ENCODE data around the gene PGLYRP2.
"Not testable (repeated sequence)": the region's sequence is repeated elsewhere in the genome, so short reads cannot be mapped to it uniquely, and the experiment has no call there.

PGLYRP2 gene

DNA sequence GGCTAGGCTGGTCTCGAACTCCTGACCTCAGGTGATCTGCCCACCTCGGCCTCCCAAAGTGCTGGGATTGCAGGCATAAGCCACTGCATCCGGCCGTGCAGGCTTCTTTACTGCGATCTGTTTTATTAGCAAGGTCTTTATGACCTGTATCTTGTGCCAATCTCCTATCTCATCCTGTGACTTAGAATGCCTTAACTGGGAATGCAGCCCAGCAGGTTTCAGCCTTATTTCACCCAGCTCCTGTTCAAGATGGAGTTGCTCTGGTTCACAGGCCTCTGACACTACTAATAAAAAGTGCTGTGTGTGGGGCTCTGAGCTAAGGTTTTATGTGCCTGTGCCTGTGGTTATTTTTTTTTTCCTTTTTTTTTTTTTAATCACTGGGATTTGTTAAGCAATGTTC, 6.5 kb upstream of the PGLYRP2 start:
- DNase-seq: not testable (repeated sequence)

DNA sequence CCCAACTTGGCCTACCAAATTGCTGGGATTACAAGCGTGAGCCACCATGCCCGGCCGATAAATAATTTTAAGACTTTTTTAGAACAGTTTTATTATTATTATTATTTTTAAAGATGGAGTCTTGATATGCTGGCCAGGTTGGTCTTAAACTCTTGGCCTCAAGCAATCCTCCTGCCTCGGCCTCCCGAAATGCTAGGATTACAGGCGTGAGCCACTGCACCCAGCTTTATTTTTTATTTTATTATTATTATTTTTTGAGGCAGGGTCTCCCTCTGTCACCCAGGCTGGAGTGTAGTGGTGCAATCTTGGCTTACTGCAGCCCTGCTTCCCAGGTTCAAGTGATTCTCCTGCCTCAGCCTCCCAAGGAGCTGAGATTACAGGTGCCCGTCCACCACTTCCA, 1.7 kb upstream of the PGLYRP2 start:
- DNase-seq: not testable (repeated sequence)

DNA sequence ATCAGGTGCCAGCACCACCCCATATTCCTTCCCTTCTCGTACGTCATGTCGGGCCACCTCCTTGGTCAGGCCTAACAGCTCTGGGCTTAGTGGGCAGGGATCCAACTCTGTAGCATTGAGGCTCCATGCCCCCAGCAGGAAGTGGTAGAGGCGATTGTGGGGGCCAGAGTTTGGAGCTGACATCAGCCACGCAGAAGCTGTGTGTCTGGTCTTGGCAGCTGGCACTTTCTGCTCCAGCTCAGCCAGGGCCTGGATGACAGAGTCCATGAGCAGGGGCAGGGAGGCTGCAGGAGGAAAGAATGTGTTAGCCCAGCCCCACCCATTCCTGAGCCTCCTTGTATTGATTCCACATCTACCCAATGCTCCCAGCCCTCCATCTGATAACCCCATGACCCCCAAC, 3.0 kb downstream of the PGLYRP2 start:
- no peak for DNase-seq

DNA sequence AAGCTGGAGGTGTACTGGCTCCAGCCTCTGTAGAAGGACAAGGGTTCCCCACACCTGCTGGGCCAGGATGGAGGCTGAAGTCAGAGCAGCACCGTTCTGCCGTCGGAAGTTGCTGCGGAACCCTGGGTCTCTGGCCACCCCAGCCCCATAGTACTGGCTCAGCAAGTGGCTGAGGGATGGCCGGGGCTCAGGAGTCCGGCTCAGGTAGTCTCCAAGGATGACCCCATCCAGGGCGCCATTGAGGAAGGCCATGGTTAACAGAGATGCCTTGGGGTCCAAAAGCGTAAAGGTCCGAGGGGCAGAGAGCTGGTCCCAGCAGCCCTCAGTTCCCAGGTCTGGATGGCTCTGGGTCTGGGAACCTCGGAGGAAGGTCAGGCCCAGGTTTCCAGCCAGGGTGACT, 3.7 kb downstream of the PGLYRP2 start:
- no peak for DNase-seq

DNA sequence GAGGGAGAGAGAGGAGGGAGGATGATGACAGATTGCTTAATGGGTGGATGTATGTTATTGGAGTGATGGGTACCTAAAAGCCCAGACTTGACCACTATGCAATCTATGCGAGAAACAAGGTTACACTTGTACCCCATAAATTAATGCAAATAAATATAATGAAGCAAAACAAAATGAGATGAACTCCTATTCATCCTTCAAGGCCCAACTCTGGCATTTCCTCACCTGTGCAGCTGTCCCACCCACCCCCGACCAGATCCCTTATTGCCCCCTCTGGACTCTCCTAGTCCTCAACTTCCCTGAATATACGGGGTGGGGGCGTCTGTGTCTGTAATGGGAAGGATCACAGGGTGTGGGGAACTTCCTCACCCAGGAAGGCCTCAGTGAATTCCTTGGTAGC, 4.1 kb downstream of the PGLYRP2 start:
- no peak for DNase-seq

DNA sequence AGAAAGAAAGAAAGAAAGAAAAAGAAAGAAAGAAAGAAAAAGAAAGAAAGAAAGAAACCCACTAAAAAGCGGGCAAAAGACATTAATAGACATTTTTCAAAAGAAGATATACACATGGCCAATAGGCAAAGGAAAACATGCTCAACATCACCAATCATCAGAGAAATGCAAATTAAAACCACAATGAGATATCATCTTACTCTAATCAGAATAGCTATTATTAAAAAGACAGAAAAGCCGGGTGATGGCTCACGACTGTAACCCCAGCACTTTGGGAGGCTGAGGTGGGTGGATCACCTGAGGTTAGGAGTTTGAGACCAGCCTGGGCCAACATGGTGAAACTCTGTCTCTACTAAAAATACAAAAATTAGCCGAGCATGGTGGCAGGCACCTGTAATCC, 5.5 kb downstream of the PGLYRP2 start:
- not testable (repeated sequence) for DNase-seq

DNA sequence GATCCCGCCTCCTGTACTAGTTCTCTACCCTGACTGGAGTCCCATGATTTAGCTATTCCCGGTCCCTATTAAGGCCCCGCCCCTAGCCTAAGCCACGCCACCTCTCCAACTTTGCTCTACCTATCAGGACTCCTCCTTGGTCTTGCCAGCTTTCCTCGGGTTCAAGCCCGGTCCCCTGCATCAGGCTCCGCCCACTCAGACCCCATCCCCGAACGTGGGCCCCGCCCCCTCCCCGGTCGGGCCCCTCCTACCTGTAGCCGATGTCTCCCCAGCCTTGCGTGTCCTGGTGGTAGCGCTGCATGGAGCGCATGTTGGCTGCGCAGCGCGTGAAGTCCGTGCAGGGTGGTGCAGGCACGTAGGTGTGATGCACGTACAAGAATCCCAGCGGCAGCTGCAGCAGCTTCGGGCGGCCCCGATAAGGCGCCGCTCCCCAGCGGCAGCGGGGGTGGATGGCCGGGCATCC, 7.6 kb downstream of the PGLYRP2 start:
- DNase-seq: no peak

DNA sequence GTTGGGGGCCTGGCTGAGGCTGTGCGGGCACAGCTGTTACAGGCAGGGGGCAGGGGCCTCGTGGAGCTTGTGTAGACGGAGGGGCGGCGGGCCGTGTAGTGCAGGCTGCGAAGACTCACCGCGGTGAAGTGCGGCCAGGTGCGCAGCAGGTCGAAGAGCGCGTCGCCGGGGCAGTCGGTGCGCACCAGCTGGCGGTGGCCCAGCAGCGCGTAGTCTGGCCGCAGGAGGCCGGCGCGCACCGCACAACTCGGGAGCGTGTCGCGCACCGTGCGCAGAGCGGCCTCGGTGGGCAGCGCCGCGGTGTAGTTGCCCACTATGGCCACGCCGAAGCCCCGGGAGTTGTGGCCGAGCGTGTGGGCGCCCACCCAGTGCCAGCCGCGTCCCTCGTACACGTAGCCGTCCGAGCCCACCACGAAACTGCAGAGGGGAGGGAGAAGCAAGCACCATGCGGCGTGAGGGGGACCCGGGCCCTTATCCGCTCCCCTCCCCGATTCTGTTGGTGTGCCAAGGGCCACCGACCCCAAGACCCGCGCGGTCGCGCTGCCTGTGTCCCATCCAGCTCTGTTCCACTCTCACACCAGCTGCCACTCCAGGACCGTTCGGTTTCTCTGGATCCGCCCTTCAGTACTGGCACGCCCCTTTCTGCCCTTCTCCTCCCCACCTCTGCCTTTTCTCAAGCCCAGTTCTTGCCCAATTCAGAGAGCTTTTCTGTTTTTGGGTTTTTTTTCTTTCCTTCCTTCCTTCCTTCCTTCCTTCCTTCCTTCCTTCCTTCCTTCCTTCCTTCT, 9.6 kb downstream of the PGLYRP2 start:
- DNase-seq: peak in 1 of 2 donors; percentile 37

DNA sequence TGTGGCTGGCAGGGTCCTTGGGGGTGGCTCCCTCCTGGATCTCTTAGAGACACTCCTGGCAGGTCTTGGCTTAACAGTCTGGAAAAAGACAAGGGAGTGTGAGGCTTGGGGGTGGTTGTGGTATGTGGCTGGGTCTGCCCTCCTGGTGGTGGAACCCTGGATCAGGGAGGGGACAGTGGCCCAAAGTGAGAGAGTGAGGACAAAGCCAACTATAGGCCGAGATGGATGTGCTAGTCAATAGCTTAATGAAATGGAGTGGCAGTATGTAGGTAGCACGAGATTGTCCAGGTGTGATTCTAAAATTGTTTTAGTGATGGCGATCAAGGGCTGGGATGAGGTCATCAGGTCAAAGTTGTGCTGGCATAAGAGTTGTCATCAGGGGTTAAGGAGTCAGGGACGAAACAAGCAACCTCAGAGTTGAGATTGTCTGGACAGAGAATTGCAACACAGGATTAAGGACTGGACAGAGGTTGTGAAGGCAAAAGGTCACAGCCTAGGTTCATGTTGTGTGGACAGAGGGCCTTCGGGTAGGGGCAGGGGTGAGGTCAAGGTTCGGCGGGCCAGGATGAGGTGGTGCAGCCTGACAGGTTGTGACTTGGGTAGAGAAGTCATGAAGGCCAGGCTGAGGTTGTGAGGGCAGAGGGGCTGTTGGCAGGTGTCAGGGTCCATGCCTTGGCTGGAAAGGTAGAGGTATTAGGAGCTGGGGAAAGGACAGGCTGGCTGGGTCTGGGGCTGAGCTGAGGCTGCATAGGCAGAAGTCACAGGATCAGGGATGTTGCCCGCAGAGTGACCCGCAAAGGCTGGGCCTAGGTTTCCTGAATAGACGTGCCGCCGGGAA, 10.4 kb downstream of the PGLYRP2 start:
- no peak for DNase-seq

DNA sequence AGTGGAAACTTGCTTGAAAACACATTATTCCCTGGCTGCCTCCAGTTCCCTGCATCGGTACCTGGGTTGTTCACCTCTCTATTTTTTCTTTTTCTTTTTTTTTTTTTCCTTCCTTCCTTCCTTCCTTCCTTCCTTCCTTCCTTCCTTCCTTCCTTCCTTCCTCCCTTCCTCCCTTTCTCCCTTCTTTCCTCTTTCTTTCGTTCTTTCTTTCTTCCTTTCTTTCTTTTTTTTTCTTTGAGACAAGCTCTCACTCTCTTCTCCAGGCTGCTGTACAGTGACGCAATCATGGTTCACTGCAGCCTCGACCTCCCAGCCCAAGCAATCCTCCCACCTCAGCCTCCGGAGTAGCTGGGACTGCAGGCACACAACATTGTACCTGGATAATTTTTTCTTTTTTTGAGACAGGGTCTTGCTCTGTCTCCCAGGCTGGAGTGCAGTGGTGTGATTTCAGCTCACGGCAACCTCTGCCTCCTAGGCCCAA, 11.5 kb downstream of the PGLYRP2 start:
- DNase-seq: no peak

DNA sequence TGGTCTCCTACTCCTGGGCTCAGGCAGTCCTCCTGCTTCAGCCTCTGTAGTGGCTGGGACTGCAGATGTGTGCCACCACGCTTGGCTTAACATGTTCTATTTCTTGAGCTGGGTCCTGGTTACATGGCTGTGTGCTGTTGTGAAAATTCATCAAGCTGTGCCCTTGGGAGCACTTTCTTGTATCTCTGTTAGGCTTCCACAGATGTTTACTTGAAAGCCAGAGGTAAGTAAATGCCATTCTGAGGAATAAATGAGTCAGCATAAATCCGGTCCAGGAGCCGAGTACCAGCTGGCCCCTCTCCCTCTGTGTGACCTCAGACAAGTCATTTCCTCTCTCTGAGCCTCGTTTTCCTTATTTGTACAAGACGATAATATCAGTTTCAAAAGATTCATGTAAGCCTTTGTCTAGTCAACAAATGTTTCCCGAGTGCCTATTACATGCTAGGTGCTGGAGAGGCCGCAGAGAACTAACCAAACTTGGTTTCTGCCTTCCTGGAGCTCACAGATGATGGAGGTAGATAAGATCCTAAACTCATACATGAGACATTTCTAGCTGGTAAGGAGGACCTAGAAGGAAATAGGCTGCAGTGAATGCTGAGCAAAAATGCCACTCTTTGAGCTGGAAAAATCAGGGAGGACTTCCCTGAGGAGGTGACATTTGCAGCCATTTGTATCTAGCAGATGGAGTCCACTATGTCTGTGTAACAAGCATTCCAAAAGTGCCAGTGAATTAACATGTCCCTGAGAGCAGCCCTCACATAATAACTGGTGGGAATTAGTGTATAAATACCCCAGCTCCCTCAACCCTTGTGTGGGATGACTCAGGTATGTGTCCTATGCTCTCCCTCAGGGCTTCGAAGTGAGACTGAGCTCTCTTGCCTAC, 12.2 kb downstream of the PGLYRP2 start:
- DNase-seq: peak; percentile 52 to 72

DNA sequence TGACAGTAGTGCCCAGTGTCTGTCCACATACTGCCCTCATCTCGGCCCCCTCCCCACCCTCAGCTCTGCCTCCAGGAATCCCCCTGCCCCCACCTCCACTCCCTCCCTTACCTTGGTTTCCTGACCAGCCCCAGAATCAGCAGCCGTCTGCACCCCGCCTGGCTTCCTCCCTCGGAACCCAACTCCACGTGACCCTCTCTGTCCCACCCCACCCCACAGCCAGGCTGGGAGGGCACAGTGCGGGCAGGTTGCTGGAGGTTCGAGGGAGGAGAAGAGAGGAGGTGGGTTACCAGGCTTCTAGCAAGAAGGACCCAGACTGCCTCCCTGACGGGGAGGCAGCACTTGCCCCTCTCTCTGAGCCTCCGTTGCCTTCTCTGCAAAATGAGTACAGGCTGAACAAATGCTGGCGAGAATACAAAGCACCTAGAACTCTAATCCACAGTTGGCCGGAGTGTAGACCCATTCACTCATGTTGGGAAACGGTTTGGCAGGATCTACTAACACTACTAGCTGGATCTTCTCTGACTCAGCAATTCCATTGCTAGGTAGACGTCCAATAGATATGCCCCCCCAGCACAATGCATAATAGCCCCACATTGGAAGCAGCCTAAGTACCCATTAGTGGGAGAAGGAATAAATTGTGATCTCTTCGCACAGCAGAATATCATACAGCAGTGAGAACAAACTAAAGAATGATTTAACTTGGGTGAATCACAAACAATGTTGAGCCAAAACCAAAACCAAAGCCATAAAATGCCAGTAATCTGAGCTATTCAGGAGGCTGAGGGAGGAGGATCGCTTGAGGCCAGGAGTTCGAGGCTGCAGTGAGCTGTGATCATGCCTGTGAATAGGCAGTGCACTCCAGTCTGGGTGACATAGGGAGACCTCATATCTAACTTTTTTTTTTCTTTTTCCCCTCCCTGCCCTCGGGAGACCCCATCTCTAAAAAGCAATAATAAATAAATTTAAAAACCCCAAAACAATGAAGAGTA, 14.6 kb downstream of the PGLYRP2 start, which contains the start of gene RASAL3:
TSS of gene RASAL3 (minus strand) at position 151 of the 992 bp plus-strand sequence. CDS start 186 bp downstream, outside the sequence.
- DNase-seq: peak; percentile 64 to 73

DNA sequence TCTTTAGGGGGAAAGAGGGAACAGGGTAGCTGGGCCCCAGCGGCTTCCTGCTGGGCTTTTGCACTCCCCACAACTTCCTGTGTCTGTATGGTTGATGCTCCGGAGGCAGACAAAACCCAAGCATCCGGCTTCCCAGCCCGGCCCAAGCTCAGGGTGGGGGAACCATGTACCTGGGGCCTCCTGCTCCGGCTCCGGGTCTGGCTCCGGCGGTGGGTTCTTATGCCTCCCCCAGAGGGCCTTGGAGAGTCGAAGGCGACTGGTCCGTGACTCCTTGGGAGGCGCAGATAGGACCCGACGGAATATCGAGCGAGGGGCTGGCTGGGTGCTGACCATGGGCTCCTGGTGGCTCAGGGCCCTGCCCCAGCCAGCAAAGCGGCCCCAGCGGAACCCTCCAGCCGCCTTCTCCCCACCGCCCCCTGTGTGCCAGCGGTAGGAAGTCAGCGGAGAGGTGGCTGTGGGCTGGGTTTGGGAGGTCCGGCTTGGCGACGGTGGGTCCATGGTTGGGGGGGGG, 15.4 kb downstream of the PGLYRP2 start:
- peak; percentile 79 to 84 for DNase-seq

DNA sequence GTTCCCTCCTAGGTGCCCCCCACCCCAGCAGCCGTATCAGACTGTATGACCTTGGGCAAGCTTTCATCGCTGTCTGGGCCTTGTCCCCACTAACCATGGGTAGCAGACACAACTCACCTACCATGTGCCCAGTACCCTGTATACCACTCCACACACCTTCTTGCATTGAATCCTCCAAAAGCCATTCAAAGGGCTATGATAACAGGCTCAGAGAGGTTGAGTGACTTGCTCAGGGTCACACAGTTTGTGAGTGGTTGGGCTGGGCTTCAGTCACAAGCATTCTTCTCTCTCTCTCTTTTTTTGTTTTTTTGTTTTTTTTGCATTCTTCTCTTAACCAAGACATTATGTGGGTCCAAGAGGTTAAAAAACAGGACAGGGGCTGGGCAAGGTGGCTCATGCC, 17.6 kb downstream of the PGLYRP2 start:
- DNase-seq: no peak

DNA sequence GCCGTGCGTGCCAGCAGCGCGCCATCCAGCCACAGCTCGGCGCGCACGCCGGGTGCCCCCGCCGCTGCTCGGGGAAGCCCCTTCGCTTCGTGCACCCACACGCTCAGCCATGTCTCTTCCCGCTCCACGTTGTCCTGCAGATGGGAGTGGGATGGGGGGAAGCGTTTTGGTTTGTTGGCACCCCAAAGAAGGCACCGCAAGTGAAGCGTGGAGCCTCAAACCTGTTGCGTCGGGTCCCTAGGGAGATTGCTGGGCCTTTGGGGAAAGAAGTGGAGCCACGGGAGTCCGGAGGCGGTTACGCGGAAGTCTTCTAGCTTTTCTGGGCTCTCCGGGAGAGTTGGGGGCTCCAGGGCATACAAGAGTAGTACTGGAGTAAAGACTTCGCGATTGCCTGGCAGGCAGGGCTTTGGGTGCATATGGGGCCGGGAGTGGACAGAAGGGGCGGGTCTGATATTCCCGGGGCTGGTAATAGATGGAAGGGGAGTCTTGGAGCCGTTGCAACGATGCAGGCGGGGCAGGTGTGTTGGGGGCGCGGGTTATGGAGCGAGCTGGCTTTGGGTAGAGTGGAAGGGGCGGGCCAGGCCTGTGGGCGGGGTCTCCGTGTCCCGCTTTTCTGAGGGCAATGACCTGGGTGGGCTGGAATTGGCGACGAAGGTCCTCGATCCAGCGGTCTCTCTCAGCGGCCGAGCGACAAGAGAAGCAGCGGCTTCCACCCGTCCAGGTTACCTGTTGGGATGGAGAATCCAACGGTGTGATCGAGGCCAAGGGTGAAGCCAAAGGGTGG, 21.4 kb downstream of the PGLYRP2 start:
- DNase-seq: no peak

DNA sequence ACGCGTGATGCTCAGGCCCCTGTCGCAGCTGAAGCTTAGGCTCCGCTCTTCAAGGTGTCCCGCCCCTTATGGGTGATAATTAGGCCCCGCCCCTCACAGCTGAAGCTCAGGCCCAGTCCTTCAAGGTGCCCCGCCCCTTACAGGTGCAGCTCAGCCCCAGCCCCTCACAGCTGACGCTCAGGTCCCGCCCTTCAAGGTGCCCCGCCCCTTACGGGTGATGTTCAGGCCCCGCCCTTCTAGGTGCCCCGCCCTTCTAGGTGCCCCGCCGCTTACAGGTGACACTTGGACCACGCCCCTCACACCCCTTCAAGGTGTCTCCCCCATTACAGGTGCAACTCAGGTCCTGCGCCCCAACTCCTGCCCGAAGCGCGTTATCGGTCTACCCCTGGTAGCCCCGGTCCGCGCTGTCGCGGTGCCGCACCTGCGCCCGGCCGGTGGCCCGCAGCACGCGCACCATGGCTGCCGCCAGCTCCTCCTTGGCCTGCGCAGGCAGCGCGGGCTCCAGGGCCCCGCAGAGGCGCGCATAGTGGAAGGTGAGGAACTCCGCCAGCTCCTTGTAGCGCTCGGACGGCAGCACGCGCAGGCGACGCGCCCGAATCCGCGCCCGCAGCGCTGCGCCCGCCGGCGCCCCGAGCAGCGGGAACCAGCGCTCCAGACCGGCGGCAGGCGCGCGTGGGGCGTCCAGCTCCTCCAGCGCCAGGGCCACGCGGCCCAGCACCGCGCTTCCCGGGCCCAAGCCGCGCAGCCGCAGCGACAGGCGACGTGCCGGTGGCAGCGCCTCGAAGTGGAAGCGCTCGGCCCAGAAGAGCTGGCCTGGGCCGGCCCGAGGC, 22.2 kb downstream of the PGLYRP2 start:
- no peak for DNase-seq

DNA sequence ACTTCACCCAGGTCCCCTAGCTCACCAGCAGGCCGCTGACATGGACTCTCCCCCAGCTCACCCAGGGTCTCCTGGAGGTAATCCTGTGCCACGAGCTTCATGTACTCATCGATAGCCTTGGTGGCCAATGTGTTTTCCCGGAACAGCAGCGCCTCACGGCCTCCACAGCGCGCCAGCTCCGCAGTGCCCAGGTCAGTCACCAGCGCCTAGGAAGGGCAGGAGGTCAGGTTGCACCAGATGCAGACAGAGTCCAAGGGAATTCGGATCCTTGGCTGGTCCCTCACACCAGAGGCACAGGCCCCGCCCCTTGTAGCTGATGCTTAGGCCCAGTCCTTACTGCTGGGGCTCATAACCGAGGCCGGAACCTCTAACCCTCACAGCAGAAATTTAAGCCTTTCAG, 22.9 kb downstream of the PGLYRP2 start:
- DNase-seq: no peak

DNA sequence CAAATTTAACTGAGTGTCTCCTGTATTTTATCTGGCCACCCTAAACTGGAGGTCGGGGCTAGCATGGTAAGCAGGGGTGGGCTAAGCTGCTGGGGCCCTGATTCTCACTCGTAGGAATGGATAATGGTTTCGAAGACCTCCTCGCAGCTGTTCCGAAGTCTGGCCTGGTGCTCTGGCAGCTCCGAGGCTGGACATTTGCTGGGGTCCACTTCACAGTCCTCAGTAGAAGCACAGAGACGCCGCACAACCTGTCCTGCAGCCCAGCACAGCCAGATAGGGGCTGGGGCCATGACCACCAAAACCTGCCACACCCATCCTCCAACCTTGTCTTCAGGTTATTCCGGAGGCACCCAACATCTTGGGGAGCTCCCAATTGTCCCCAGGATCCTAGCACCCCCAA, 23.3 kb downstream of the PGLYRP2 start:
- no peak for DNase-seq

Measured in CD4-positive, alpha-beta T cell treated with Interleukin-1 beta for 1 hour (primary cell).